HepG2 (cell line): ENCODE data around the gene FAM167B. TPM values are rescaled to one million over a fixed set of nuclear protein-coding genes. Genes with fewer than 3 reads are reported as not detected.

ENCODE experiments used
- ADNP ChIP-seq: sonication (generic); formaldehyde crosslinking; IDR thresholded peaks from 2 replicates; pipeline ENCODE4 v1.4.0; 2020; ENCODE audit warnings: missing genetic modification reagents
- AHR ChIP-seq: IDR thresholded peaks from 2 replicates; pipeline ENCODE4 v1.6.1; 2018; ENCODE audit warnings: missing genetic modification reagents, missing compliant biosample characterization
- CCAR2 ChIP-seq: fragments of 200-400 bp; formaldehyde crosslinking; optimal IDR thresholded peaks from 2 replicates; pipeline ENCODE3; 2018; ENCODE audit warnings: low read depth, mild to moderate bottlenecking, low read length, moderate library complexity
- E2F5 ChIP-seq: sonication (generic); formaldehyde crosslinking; conservative IDR thresholded peaks from 2 replicates; pipeline ENCODE4 v1.4.0; 2020; ENCODE audit warnings: missing genetic modification reagents
- FOXC1 ChIP-seq: sonication (generic); formaldehyde crosslinking; IDR thresholded peaks from 2 replicates; pipeline ENCODE4 v1.8.0; 2022; ENCODE audit warnings: mild to moderate bottlenecking, missing genetic modification reagents, borderline replicate concordance
- GABPB1 ChIP-seq: IDR thresholded peaks from 2 replicates; pipeline ENCODE4 v1.6.1; 2016; ENCODE audit warnings: mild to moderate bottlenecking, missing genetic modification reagents, moderate library complexity, missing compliant biosample characterization
- GPN1 ChIP-seq: sonication (generic); formaldehyde crosslinking; IDR thresholded peaks from 2 replicates; pipeline ENCODE4 v1.5.1; 2020; ENCODE audit warnings: missing genetic modification reagents, borderline replicate concordance
- HNRNPH1 ChIP-seq: fragments of 200-400 bp; formaldehyde crosslinking; optimal IDR thresholded peaks from 2 replicates; pipeline ENCODE3; 2017; ENCODE audit warnings: mild to moderate bottlenecking, low read depth, low read length
- HNRNPL ChIP-seq: fragments of 200-400 bp; formaldehyde crosslinking; IDR thresholded peaks from 2 replicates; pipeline ENCODE4 v1.6.1; 2017; ENCODE audit warnings: mild to moderate bottlenecking, low read depth, low read length
- MAF1 ChIP-seq: sonication (generic); formaldehyde crosslinking; IDR thresholded peaks from 2 replicates; pipeline ENCODE4 v1.5.0; 2020; ENCODE audit warnings: missing genetic modification reagents, borderline replicate concordance
- MXD4 ChIP-seq: IDR thresholded peaks from 2 replicates; pipeline ENCODE4 v1.6.1; 2016; ENCODE audit warnings: mild to moderate bottlenecking, missing biosample characterization, missing genetic modification reagents
- NR2F1 ChIP-seq, 2 experiments: fragments of 450-650 bp in 1 of 2; formaldehyde crosslinking in 1 of 2; IDR thresholded peaks; 2 replicates each; pipeline versions ENCODE4 v1.5.0 to v1.6.1; 2016 to 2020; ENCODE audit warnings: mild to moderate bottlenecking in 1 of 2, missing compliant biosample characterization in 1 of 2, missing genetic modification reagents in 1 of 2, moderate library complexity in 1 of 2
- NR2F2 ChIP-seq: IDR thresholded peaks from 2 replicates; pipeline ENCODE4 v1.6.1; 2012; ENCODE audit warnings: low read depth, inconsistent platforms, borderline replicate concordance
- PHF5A ChIP-seq: IDR thresholded peaks from one replicate; pipeline ENCODE4 v1.6.1; 2018; ENCODE audit warnings: low read depth, missing genetic modification reagents; ENCODE audit not compliant: unreplicated experiment
- ZBTB10 ChIP-seq: sonication (generic); formaldehyde crosslinking; IDR thresholded peaks from 2 replicates; pipeline ENCODE4 v1.4.0; 2020; ENCODE audit warnings: missing genetic modification reagents, borderline replicate concordance
- ZBTB7B ChIP-seq: sonication (generic); formaldehyde crosslinking; IDR thresholded peaks from 2 replicates; pipeline ENCODE4 v1.4.0; 2020; ENCODE audit warnings: missing genetic modification reagents
- ZMAT3 ChIP-seq: sonication (generic); formaldehyde crosslinking; conservative IDR thresholded peaks from 2 replicates; pipeline ENCODE4 v1.7.0; 2021; ENCODE audit warnings: missing genetic modification reagents
- ZNF263 ChIP-seq: sonication (generic); formaldehyde crosslinking; IDR thresholded peaks from 2 replicates; pipeline ENCODE4 v1.4.0; 2020; ENCODE audit warnings: missing genetic modification reagents
- ZNF280B ChIP-seq: sonication (generic); formaldehyde crosslinking; IDR thresholded peaks from 2 replicates; pipeline ENCODE4 v1.5.0; 2020; ENCODE audit warnings: missing genetic modification reagents, mild to moderate bottlenecking, borderline replicate concordance
- ZNF512 ChIP-seq: sonication (generic); formaldehyde crosslinking; IDR thresholded peaks from 2 replicates; pipeline ENCODE4 v1.4.0; 2020; ENCODE audit warnings: mild to moderate bottlenecking, missing genetic modification reagents
- ZNF550 ChIP-seq: sonication (generic); formaldehyde crosslinking; IDR thresholded peaks from 2 replicates; pipeline ENCODE4 v1.4.0; 2020; ENCODE audit warnings: mild to moderate bottlenecking, missing genetic modification reagents, borderline replicate concordance
- ZNF619 ChIP-seq: sonication (generic); formaldehyde crosslinking; IDR thresholded peaks from 2 replicates; pipeline ENCODE4 v1.4.0; 2020; ENCODE audit warnings: mild to moderate bottlenecking, missing genetic modification reagents
- ZNF660 ChIP-seq: sonication (generic); formaldehyde crosslinking; IDR thresholded peaks from 2 replicates; pipeline ENCODE4 v1.5.1; 2020; ENCODE audit warnings: mild to moderate bottlenecking, low read depth, missing genetic modification reagents, borderline replicate concordance
- ZSCAN31 ChIP-seq: sonication (generic); formaldehyde crosslinking; IDR thresholded peaks from 2 replicates; pipeline ENCODE4 v1.5.0; 2020; ENCODE audit warnings: low read depth, mild to moderate bottlenecking, missing genetic modification reagents
- polyA plus RNA-seq, 8 experiments: library from polyadenylated mRNA; depleted of rRNA in 3 of 8; stranded (reverse) in 7 of 8; unstranded in 1 of 8; fragments of >200 nt; fragmentation: Illumina TruSeq in 4 of 8; extraction: Trizol in 4 of 8; gene quantifications; 2 replicates each; pipeline versions ENCODE4 v1.2.1 to v1.2.3, GENCODE V29; 2011 to 2016; ENCODE audit warnings: low read depth in 4 of 8, missing spikeins in 1 of 8, mixed read lengths in 1 of 8; ENCODE audit not compliant: insufficient read depth in 1 of 8
- total RNA-seq, 5 experiments: library from RNA; depleted of rRNA; stranded (reverse); fragments of >200 nt; fragmentation: Illumina TruSeq; extraction: Trizol; gene quantifications; 2 replicates each; pipeline ENCODE4 v1.2.3, GENCODE V29; 2016; ENCODE audit warnings: low read depth in 1 of 5

FAM167B gene
- total and polyA plus RNA-seq, 2 of the 13 experiments (the other 11 are each of a cell fraction or from before 2014, with no cell fraction given) = 0.15 to 0.70 TPM

- TF ChIP-seq ZBTB10 (CRISPR knock-in tag) = peak; percentile 64; the same call in 1 of the 2 replicates
- TF ChIP-seq ZNF280B = peak; percentile 68; the same call in 1 of the 2 replicates
- no peak for TF ChIP-seq HNRNPH1
- TF ChIP-seq ZMAT3 (CRISPR knock-in tag) = no peak
- TF ChIP-seq ZNF512 (CRISPR knock-in tag) = no peak
- no peak for TF ChIP-seq E2F5 (CRISPR knock-in tag)
- no peak for TF ChIP-seq ZNF550 (CRISPR knock-in tag)
- no peak for TF ChIP-seq ZNF619 (CRISPR knock-in tag)
- TF ChIP-seq HNRNPL = no peak
- TF ChIP-seq ZNF263 (CRISPR knock-in tag) = 0 out of 2 replicates have a peak, but pooled peaks have one; percentile 32
- TF ChIP-seq CCAR2 = peak; percentile 38
- no peak for TF ChIP-seq ZNF660 (CRISPR knock-in tag)
- no peak for TF ChIP-seq FOXC1 (CRISPR knock-in tag)
- no peak for TF ChIP-seq ZSCAN31 (CRISPR knock-in tag)
- no peak for TF ChIP-seq MAF1 (CRISPR knock-in tag)
- peak; percentile 84 for TF ChIP-seq NR2F2
- peak; percentile 63 for TF ChIP-seq GABPB1 (CRISPR knock-in tag)
- no peak for TF ChIP-seq MXD4 (CRISPR knock-in tag)
- peak; percentile 96 for TF ChIP-seq NR2F1 (CRISPR knock-in tag; IDR thresholded peaks at IDR 0.05)
- no peak for TF ChIP-seq ADNP (CRISPR knock-in tag)
- TF ChIP-seq ZBTB7B = peak; percentile 82
- no peak for TF ChIP-seq PHF5A (CRISPR knock-in tag)
- TF ChIP-seq GPN1 (CRISPR knock-in tag) = no peak
- no peak for TF ChIP-seq AHR (CRISPR knock-in tag)
Observed at GRCh38 chr1:32249831-32250525, 3.0 kb downstream of the FAM167B start (continued).
